Esophagus squamous epithelium (tissue), 4 donors: Measurements from ENCODE around the gene SHISA4.

Source experiments
- POLR2A ChIP-seq, 4 donors: fragments of 450-650 bp; IDR thresholded peaks; one replicate each; pipeline ENCODE4 v1.6.1; 2017; ENCODE audit warnings: antibody characterized with exemption in 4 of 4, mild to moderate bottlenecking in 4 of 4, moderate library complexity in 3 of 4
- TF ChIP-seq, protein P1 (sequence below), 6 experiments: fragments of 450-650 bp in 4 of 6; fragments of 200-600 bp in 2 of 6; sonication (generic) in 2 of 6; IDR thresholded peaks; one replicate each; pipeline ENCODE4 v1.5.1; 2016 to 2019; ENCODE audit warnings: antibody characterized with exemption in 6 of 6, mild to moderate bottlenecking in 4 of 6, moderate library complexity in 4 of 6

GRCh38 chr1:201848230-201848629, 40.5 kb upstream of the SHISA4 start:
- TF ChIP-seq POLR2A (IDR thresholded peaks at IDR 0.05): no peak
- TF ChIP-seq, protein P1, sequence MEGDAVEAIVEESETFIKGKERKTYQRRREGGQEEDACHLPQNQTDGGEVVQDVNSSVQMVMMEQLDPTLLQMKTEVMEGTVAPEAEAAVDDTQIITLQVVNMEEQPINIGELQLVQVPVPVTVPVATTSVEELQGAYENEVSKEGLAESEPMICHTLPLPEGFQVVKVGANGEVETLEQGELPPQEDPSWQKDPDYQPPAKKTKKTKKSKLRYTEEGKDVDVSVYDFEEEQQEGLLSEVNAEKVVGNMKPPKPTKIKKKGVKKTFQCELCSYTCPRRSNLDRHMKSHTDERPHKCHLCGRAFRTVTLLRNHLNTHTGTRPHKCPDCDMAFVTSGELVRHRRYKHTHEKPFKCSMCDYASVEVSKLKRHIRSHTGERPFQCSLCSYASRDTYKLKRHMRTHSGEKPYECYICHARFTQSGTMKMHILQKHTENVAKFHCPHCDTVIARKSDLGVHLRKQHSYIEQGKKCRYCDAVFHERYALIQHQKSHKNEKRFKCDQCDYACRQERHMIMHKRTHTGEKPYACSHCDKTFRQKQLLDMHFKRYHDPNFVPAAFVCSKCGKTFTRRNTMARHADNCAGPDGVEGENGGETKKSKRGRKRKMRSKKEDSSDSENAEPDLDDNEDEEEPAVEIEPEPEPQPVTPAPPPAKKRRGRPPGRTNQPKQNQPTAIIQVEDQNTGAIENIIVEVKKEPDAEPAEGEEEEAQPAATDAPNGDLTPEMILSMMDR (IDR thresholded peaks at IDR 0.05): no peak
